ENCODE measurements around the gene PCYT1A. TPM values are rescaled to one million over a fixed set of nuclear protein-coding genes. Genes with fewer than 3 reads are reported as not detected.

PCYT1A gene
- total and polyA plus RNA-seq, 2 of the 13 experiments (the other 11 are each of a cell fraction or from before 2014, with no cell fraction given), result 26.4 to 45.3 TPM

DNA sequence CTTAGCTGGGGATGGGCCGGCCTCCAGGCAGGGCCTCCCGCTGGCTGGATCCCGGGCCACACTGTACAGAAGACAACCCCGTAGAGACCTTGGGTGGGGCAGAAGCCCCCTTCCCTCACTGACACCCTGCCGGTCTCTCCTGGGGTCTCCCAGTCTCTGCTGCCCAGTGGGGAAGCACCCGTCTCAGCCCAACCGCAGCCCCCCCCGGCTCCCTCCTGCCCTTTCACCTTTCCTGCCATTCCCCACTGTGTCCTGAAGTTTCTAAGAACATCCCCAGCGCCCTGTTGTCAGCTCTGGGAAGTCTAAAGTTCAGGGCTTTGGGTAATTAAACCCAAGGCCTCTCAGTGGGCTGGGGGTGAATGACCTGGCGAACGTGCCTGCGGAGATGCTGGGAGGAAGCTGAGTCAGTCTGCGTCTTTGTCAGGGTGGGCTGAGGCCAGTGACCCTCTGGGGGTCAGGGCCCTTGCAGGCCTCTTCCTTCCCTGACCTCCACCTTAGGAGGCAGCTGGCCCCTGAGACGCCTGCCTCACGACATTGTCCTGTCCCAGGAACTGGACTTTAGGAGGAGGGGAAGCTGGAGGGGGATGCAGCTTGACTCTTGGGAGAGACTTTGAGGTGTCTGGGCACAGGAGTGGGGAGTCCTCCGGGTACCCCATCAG, 72.6 kb downstream of the PCYT1A start (continued):
- TF ChIP-seq ARID4A (CRISPR knock-in tag; IDR thresholded peaks at IDR 0.05; ENCODE audit: borderline replicate concordance) (peak; percentile 67; the same call in 1 of the 2 replicates), FOXK1 (CRISPR knock-in tag; IDR thresholded peaks at IDR 0.05; ENCODE audit: borderline replicate concordance, low read depth) (peak; percentile 78; the same call in 1 of the 2 replicates), XRCC5 (optimal IDR thresholded peaks at IDR 0.05; ENCODE audit: low read length) (peak; percentile 16), ZSCAN31 (CRISPR knock-in tag; IDR thresholded peaks at IDR 0.05; ENCODE audit: low read depth) (peak; percentile 85), CAMTA2 (CRISPR knock-in tag; IDR thresholded peaks at IDR 0.05; ENCODE audit: borderline replicate concordance) (no peak), TEAD3 (CRISPR knock-in tag; optimal IDR thresholded peaks at IDR 0.05; ENCODE audit: borderline replicate concordance) (peak; percentile 44), ZMAT3 (CRISPR knock-in tag; conservative IDR thresholded peaks at IDR 0.05) (peak; percentile 62; the same call in 1 of the 2 replicates), TCF7 (IDR thresholded peaks at IDR 0.05; ENCODE audit: low read depth) (peak; percentile 49; the same call in 1 of the 2 replicates), GATA4 (IDR thresholded peaks at IDR 0.05; ENCODE audit: borderline replicate concordance, low read depth) (peak; percentile 54; the same call in 1 of the 2 replicates), PAF1 (CRISPR knock-in tag; IDR thresholded peaks at IDR 0.05) (no peak), FOXJ3 (CRISPR knock-in tag; IDR thresholded peaks at IDR 0.05; ENCODE audit: borderline replicate concordance) (peak; percentile 87), ATM (IDR thresholded peaks at IDR 0.05; ENCODE audit: borderline replicate concordance) (no peak), TFAP4 (IDR thresholded peaks at IDR 0.05; ENCODE audit: borderline replicate concordance, low read depth) (peak; percentile 69; the same call in 1 of the 2 replicates), ZBTB34 (CRISPR knock-in tag; IDR thresholded peaks at IDR 0.05) (peak; percentile 57; the same call in 1 of the 2 replicates), ZNF773 (CRISPR knock-in tag; IDR thresholded peaks at IDR 0.05; ENCODE audit: borderline replicate concordance) (no peak)
- TF ChIP-seq, protein P1, sequence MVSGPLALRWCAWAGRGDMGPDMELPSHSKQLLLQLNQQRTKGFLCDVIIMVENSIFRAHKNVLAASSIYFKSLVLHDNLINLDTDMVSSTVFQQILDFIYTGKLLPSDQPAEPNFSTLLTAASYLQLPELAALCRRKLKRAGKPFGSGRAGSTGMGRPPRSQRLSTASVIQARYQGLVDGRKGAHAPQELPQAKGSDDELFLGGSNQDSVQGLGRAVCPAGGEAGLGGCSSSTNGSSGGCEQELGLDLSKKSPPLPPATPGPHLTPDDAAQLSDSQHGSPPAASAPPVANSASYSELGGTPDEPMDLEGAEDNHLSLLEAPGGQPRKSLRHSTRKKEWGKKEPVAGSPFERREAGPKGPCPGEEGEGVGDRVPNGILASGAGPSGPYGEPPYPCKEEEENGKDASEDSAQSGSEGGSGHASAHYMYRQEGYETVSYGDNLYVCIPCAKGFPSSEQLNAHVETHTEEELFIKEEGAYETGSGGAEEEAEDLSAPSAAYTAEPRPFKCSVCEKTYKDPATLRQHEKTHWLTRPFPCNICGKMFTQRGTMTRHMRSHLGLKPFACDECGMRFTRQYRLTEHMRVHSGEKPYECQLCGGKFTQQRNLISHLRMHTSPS (CRISPR knock-in tag; IDR thresholded peaks at IDR 0.05; ENCODE audit: low read depth), result peak; percentile 57; the same call in 1 of the 2 replicates
- TF ChIP-seq, protein P2, sequence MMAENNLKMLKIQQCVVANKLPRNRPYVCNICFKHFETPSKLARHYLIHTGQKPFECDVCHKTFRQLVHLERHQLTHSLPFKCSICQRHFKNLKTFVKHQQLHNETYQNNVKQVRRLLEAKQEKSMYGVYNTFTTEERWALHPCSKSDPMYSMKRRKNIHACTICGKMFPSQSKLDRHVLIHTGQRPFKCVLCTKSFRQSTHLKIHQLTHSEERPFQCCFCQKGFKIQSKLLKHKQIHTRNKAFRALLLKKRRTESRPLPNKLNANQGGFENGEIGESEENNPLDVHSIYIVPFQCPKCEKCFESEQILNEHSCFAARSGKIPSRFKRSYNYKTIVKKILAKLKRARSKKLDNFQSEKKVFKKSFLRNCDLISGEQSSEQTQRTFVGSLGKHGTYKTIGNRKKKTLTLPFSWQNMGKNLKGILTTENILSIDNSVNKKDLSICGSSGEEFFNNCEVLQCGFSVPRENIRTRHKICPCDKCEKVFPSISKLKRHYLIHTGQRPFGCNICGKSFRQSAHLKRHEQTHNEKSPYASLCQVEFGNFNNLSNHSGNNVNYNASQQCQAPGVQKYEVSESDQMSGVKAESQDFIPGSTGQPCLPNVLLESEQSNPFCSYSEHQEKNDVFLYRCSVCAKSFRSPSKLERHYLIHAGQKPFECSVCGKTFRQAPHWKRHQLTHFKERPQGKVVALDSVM (CRISPR knock-in tag; IDR thresholded peaks at IDR 0.05), result peak; percentile 91
